GM04503 (cell line): Measurements from ENCODE around the gene PSTPIP2.
A peak's percentile ranks its signal among the peaks of the same experiment; 100 is the strongest.
"Not testable (repeated sequence)": the region's sequence is repeated elsewhere in the genome, so short reads cannot be mapped to it uniquely, and the experiment has no call there.

ENCODE experiments used
- DNase-seq: peaks from one replicate; pipeline ENCODE4 v3.0.0-alpha.2; 2012; ENCODE audit warnings: low read depth

PSTPIP2 gene

DNA sequence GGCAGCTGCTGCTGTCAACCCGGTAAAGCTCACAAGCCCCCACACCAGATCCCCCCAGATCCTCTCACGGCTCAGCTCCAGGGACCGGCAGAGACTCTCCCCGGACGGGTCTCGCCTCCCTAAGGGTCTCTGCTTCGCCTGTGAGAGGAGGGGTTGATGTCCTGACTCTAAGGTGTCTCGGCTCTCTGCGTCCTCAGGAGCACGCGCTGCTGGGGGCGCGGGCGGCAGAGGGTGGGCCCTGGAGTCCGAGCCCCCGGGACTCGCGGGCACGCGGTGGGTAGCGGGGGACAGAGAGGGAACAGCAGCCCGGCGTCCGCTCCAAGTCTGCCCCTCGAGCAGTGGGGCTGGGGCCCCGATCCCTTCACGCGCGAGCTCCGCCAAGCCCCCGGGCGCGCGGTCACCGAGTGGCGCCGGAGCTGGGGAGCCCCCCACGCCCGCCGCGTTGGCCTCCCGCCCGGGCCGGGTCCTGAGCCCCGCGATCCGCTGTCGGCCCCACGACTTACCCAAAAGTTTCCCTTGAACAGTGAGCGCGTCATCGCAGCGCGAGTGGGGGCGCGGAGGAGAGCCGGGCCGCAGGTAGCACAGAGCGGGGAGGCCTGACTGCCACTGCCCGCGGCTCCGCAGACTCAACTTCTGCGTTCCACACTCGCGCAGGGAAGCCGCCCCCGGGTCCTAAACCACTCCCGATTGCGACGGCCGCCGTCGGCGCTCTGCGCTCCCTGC, at the start of gene PSTPIP2:
TSS of gene PSTPIP2 (minus strand) at position 608 of the 723 bp plus-strand sequence. CDS start at position 536, 72 bp downstream.
- no peak for DNase-seq

GRCh38 chr18:46113751-46114150, 41.7 kb upstream of the PSTPIP2 start:
- DNase-seq: no peak

- no peak for DNase-seq
Measured at GRCh38 chr18:46110406-46110805, 38.3 kb upstream of the PSTPIP2 start.

GRCh38 chr18:46109386-46109785, 37.3 kb upstream of the PSTPIP2 start:
- DNase-seq: no peak

GRCh38 chr18:46104128-46104911, 32.3 kb upstream of the PSTPIP2 start, which contains the start of gene HAUS1:
Gene HAUS1 (plus strand): TSS chr18:46104385. CDS start chr18:46104412, 27 bp downstream.
- DNase-seq: no peak

DNA sequence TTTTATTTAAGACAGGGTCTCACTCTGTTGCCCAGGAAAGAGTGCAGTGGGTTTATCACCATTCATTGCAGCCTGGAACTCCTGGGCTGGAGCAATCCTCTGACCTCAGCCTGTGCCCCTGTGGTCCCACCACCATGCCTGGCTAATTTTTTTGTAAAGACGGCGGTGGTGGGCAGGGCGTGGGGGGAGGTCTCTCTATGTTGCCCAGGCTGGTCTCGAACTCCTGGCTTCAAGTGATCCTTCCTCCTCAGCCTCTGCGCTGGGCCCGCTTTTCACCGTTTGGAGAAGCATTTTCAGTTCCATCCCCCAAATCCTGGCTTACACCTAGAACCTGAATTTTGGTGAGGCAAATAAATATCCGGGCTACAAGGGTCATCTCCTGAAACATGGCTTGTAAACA, 27.4 kb upstream of the PSTPIP2 start:
- DNase-seq: no peak

- DNase-seq: no peak
Measured at GRCh38 chr18:46098616-46098933, 26.5 kb upstream of the PSTPIP2 start.

DNA sequence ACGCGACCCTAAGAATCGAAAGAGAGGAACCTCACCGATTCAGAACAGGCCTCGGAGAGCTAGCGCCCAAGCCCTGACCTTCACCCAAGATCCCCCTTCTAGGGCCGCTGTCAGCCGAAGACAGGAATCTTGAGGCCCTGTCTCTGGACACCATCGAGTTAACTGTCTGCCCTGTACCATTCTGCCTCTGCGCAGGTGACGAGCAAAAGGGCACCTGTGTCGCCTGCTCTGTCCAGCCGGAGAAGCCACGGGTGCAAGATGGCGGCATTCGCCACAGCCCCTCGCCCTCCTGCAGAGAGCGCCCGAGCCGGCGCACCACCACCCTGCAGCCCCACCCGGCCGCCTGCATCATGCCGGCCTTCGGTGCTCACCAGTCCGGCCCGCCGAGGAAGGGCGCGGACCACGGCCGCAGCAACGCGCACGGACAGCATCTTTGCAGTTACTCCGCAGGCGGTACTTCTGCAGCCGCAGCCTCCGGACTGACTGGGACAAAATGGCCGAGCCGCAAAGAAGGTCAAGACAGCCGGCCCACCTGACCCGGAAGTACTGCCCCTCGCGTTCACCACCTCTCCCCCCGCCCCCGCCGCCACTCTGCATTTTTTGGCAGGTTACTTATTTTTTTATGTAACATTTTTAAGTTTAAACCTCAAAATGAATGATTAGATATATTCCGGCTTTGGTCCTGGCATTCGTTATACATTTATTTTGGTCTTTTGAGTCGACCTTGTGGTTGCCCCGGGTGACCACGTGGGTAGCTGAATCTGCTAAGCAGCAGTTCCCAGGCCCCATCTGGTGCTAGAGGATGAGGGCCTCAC, 25.9 kb upstream of the PSTPIP2 start, which contains the start of gene ATP5F1A:
TSS of gene ATP5F1A (minus strand) at position 496 of the 815 bp plus-strand sequence. CDS start at position 431, 65 bp downstream.
- peak; percentile 31 for DNase-seq

DNA sequence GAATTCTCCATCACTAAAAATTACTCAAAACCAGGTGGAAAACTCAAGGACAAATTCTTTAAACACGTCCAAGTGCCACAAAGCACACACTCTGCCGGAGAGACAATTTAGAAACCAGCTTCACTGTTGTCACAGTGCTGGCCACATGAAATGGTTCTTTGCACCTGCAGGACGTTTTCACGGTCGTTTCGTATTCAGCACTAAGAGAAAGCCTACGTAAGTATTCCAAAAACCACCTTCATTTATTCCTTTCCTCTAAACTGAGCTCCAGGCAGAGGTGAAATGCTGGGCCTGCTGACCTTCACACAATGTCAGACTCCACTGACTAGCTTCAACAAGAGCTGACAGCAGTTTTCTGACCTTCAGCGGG, 25.4 kb upstream of the PSTPIP2 start:
- DNase-seq: no peak

GRCh38 chr18:46096651-46097300, 24.7 kb upstream of the PSTPIP2 start:
- DNase-seq: no peak

DNA sequence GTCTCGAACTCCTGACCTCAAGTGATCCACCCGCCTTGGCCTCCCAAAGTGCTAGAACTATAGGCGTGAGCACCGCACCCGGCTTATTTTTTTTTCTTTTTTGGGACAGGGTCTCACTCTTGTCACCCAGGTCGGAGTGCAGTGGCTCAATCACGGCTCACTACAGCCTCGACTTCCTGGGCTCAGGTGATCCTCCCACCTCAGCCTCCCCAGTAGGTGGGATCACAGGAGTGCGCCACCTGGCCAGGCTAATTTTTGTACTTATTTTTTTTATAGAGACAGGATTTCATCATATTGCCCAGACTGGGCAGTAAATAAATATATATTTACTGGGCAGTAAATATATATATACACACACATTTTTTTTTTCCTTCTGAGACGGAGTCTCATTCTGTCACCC, 23.5 kb upstream of the PSTPIP2 start:
- no peak for DNase-seq

DNA sequence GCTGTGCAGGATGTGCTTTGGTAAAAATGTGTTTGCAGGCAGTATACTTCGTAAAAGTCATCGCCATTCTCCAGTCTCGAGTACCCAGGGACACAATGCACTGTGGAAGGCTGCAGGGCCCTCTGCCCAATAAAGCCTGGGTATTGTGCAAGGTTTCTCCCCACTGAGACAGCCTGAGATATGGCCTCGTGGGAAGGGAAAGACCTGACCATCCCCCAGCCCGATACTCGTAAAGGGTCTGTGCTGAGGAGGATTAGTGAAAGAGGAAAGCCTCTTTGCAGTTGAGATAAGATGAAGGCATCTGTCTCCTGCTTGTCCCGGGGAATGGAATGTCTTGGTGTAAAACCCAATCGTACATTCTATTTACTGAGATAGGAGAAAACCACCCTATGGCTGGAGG, 16.4 kb upstream of the PSTPIP2 start:
- DNase-seq: not testable (repeated sequence)

DNA sequence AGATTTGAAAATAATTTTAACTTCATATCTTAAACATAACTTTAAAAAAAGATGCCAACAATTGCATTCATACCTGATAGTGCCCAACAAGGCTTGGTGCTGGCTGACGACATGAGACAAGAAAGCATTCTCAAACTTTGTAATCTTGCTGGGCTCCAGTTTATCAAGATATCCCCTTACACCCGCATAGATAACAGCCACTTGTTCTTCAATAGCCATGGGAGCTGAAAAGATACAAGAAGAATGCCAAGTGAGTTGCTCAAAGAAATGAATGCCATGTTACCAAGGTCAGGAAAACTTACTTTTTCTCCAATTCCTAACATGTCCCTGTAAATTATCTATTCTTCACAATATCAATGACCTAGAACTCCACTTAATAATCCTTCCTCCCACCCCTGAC, 12.4 kb upstream of the PSTPIP2 start:
- no peak for DNase-seq

GRCh38 chr18:46080156-46080555, 8.1 kb upstream of the PSTPIP2 start:
- DNase-seq: no peak

GRCh38 chr18:46079336-46079735, 7.3 kb upstream of the PSTPIP2 start:
- no peak for DNase-seq

- DNase-seq: peak; percentile 23
Measured at GRCh38 chr18:46073474-46074331, 1.6 kb upstream of the PSTPIP2 start.

- DNase-seq: no peak
Measured at GRCh38 chr18:46072959-46073358, 899 bp upstream of the PSTPIP2 start.

- no peak for DNase-seq
Measured at GRCh38 chr18:46072376-46072867, 362 bp upstream of the PSTPIP2 start.

DNA sequence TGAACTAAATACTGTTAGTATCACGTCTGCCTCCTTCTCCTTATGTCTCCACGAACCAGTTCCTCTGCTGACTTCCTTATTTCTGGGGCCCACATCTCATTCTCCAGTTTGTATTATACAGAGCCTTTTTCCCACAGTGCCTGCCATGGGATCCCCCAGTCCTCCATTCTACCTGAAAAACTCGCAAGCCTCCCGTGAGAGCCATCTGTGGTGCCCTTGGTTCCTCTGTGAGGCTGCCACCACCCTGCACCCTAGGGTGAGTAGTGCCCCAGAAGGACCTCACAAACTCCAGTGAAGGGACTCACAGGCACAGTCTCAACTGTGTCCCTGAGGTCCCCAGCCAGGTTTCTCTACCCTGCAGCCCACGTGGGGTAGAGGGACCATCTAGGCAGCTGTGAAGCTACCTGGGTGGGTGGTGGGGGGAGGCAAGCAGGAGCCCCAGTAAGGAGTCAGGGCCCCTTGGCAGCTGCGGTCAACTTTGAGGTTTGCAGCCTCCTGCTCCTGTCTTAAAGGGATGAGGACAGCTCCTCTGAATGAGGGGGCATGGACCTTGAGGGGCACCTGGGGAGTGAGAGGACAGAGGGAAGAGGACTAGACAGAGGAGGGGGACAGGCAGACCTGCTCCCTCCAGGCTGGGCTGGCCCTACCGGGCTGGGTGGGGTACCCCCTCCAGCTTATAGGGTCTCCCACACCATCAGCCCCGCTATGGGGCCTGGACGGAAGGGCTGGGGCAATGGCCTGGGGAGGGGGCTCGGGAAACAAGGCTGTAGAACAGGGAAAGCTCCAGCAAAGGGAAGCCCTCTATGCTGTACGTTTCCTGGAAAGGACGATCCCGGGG, 1.0 kb downstream of the PSTPIP2 start:
- DNase-seq: no peak

GRCh38 chr18:46070232-46070631, 1.8 kb downstream of the PSTPIP2 start:
- DNase-seq: no peak
